ENCODE measurements around the gene LSAMP. TPM values are rescaled to one million over a fixed set of nuclear protein-coding genes. Genes with fewer than 3 reads are reported as not detected.
"Not testable (repeated sequence)": the region's sequence is repeated elsewhere in the genome, so short reads cannot be mapped to it uniquely, and the experiment has no call there.

LSAMP gene
- total RNA-seq, 2 donors from 2014 or later, result 1.6 to 4.7 TPM

GRCh38 chr3:115853104-115853503 lies 592.2 kb downstream of the LSAMP start:
- ATAC-seq, result no peak
- intact Hi-C loops (cut with DNase I), result no loop called here
- no peak for DNase-seq

DNA sequence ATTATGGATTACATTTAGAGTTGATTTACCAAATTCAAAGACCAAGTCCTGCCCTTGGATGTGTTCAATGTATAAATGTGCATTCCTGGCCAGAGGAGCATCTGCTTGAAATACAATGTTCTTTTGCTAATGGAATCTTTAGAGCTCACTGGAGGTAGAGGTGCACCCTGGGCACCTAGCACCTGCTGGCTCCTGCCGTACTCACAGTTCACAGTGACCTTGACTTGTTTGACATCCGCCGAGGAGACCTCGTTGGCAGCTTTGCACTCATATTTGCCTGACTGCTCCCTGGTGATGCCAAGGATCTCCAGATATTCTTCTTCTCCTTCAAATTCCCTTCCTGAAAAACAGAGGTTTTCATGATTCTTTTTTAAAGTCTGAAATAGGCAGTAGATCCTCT lies 593.0 kb downstream of the LSAMP start:
- DNase-seq (no peak), ATAC-seq (no peak)
- intact Hi-C loops (cut with DNase I), result no loop called here

GRCh38 chr3:115851571-115851970 lies 593.7 kb downstream of the LSAMP start:
- intact Hi-C loops (cut with DNase I), result no loop called here

GRCh38 chr3:115848641-115849040 lies 596.6 kb downstream of the LSAMP start:
- intact Hi-C loops (cut with DNase I), result no loop called here
- ATAC-seq, result no peak
- no peak for DNase-seq

More at GRCh38 chr3:115851571-115851970, 593.7 kb downstream of the LSAMP start:
- no peak for ATAC-seq
- DNase-seq, result no peak

DNA sequence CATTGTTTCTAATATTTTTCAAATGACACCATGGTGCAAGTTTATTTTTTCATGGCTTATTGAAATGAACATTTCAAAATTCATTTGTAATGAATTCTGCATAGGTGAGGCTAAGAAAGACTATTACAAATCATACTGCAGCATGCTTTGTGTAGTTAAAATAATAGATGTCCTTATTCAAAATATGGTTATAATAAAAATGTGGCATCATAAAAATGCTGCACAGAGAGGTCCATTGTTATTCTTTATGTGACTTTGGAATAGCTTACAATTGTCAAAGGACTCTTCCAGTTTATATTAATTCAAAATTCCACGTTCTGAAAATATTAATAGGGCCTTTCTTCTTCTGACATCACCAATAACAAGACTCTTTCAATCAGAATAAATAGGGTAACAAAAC lies 599.3 kb downstream of the LSAMP start:
- intact Hi-C loops (cut with DNase I), result no loop called here
- ATAC-seq (no peak), DNase-seq (no peak)

DNA sequence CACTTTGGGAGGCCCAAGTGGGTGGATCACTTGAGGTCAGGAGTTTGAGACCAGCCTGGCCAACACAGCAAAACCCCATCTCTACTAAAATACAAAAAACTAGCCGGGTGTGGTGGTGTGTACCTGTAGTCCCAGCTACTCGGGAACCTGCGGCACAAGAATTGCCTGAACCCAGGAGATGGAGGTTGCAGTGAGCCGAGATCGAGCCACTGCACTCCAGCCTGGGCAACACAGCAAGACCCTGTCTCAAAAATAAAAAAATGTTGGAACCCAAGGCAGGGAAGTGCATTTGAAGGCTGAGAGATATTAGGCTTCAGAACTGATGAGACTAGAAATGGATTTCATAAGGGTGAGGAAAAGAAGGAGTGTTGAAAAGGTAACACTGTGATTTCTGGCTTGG lies 600.6 kb downstream of the LSAMP start:
- intact Hi-C loops (cut with DNase I); DNase-seq; ATAC-seq: not testable (repeated sequence)

DNA sequence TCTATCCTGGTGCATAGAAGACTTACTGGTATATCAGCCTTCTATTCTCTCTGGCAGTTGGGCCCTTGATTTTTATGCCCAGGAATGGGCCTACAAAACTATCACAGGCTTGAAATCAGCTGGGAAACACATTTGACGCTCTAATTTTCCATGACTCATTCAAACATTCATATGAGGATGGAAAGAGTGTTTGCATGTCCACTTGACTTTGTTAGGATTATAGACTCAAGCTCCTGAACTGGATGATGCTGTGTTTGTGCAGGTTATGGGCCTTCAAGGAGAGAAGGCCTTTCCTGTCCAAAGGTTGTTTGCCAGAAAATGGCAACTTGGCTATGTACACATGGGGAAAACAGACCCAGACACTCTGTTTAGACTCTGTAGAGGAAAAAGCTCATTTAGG lies 602.1 kb downstream of the LSAMP start:
- intact Hi-C loops (cut with DNase I), result no loop called here
- ATAC-seq (no peak), DNase-seq (no peak)

DNA sequence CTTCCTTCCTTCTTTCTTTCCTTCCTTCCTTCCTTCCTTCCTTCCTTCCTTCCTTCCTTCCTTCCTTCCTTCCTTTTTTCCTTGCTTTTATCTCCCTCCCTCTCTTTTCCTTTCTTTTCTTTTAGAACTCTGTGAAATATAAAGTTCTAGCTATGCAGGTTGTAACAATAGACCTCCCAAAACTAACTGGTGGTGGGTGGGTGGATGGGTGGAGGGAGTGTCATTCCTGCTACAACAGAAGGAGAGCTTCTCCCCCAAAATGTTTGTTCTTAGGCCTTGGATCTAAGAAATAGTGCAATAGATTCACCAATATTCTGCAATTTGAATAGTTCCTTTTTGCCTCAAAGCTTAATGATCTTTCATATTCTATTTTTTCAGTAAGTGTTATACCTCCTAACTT lies 606.0 kb downstream of the LSAMP start:
- intact Hi-C loops (cut with DNase I), result no loop called here
- DNase-seq (no peak), ATAC-seq (no peak)

GRCh38 chr3:115838786-115839185 lies 606.5 kb downstream of the LSAMP start:
- intact Hi-C loops (cut with DNase I), result no loop called here
- ATAC-seq, result no peak

GRCh38 chr3:115836944-115837343 lies 608.3 kb downstream of the LSAMP start:
- DNase-seq, result no peak
- ATAC-seq, result no peak
- intact Hi-C loops (cut with DNase I), result no loop called here

More at GRCh38 chr3:115838786-115839185, 606.5 kb downstream of the LSAMP start:
- DNase-seq, result no peak

DNA sequence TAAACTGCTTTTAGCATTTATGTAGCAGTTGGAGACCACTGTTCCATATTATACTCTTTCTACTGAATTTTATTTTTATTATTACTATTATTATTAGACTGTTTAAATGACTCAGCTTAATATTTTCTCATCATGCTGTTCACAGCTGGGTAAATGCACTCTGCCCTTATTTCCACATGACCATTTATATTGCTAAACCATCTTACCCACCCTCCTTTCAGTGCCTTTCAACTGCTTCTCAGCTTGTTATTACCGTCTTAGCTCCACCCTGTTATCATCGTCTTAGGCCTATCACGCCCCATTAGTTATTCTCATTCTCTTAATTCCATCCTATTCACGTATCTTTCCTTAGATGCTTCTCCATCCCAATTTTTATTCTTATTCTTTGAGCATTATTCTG lies 609.3 kb downstream of the LSAMP start:
- ATAC-seq (peak in 1 of 2 donors; percentile 56), DNase-seq (no peak)
- intact Hi-C loops (cut with DNase I), result no loop called here

DNA sequence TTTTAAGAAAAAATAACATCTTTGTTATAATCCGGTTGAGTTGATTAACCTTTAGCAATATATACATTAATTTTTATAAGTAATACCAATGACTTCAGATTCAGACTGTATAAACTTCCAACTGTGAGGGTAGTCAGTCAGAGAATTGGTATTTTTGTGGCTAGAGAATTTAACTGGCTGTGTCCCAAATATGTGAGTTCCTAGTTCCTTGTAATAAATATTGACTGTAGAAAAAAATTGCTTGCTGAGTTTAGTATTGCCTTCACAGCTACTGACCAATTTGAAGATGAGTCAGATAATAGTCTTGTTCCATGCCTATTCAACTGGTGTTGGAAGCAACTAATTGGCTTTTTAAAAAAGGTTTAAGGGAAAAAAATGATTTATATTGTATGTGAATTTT lies 611.2 kb downstream of the LSAMP start:
- no peak for ATAC-seq
- intact Hi-C loops (cut with DNase I), result no loop called here
- no peak for DNase-seq

DNA sequence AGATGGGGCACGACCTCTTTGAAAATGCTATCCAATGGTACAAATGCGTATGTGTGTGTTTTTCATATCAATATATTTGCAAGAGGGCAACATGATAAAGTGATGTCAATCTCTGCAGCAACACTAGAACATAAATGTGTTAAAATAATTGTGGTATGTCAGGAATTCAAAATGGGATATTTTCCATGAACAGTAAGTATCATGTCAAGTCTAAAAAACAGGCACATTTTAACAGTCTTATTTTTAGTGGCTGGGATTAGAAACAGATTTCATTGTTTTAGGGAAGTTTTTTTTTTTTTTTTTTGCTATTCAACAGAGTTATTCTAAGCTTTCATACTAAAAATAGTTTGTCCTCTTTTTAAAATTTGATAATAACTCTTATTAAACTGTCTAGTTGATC lies 612.2 kb downstream of the LSAMP start:
- intact Hi-C loops (cut with DNase I), result no loop called here
- ATAC-seq (no peak), DNase-seq (no peak)

DNA sequence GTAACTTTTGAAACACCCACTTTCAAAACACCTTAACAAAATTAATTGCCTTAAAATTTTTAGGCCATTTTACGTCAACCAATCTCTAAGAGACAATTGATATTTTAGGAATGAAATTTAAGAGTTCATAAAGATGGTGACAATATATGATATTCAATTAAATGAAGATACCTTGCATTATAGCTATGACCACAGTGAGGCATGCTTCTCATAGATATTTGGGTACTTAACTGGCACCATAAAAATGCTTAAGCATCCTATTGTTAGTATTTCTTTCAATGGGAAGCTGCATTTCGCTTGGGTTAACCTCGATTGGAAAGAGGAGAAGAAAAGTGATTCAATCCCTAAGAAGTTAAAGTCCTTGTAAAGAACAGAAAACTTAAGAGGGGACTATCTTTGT lies 613.0 kb downstream of the LSAMP start:
- intact Hi-C loops (cut with DNase I), result no loop called here
- ATAC-seq, result no peak
- no peak for DNase-seq

- intact Hi-C loops (cut with DNase I), result no loop called here
- DNase-seq, result no peak
- ATAC-seq, result no peak
These were observed 613.4 kb downstream of the LSAMP start for GRCh38 chr3:115831864-115832263.

DNA sequence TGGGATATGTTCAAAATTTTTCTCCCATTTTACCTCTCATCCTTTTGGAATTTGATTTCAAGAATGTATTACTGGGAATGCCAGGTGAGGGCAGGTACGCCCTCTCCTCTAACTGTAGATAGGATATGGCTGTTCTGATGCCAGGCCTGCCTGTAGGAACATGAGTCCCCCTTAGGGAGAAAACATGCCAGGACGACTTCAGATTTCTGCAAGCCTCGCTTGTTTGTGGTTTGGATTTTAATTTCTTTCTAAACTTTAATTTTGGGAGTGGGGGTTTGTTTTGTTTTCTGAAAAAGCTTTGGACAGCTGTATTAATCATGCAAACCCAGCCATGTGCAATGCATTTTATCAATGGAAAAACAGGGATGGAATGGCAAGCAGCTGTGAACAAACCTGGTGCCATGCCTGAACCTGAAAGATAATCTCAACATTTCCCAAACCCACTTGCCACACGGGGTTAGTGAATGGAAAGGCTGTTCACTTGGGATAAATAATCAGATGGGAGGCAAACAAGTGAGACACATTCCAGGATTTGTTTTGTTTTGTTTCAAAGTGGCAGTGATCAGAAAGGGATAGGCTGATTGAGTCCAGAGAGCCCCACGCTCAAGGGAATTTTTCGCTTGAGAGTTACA lies 614.4 kb downstream of the LSAMP start:
- DNase-seq (no peak), ATAC-seq (no peak)
- intact Hi-C loops (cut with DNase I), result no loop called here

DNA sequence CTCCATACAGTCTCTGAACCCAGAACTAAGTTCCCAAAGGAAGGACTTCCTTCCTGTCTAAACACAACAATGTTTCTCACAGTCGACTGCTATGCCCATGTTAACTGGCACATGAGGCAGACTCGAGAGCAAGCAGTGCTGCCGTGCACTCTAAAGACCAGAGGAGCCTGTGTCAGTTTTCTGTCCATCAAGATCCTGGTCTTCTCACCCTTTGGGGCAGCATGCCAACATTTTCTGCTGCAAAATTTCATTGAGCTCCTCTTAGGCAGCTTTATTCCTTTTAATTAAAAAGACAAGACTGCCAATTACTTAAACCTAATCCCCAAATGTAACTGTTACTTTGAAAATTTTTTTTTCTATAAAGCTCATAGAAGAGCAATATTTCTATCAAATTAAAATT lies 616.9 kb downstream of the LSAMP start:
- intact Hi-C loops (cut with DNase I), result no loop called here
- no peak for DNase-seq
- peak in 1 of 2 donors; percentile 31 for ATAC-seq

- no peak for ATAC-seq
- DNase-seq, result no peak
- intact Hi-C loops (cut with DNase I), result no loop called here
These were observed 617.8 kb downstream of the LSAMP start for GRCh38 chr3:115827495-115827894.

GRCh38 chr3:115825046-115825445 lies 620.2 kb downstream of the LSAMP start:
- intact Hi-C loops (cut with DNase I), result no loop called here
- DNase-seq (no peak), ATAC-seq (peak in 1 of 2 donors; percentile 76)

- intact Hi-C loops (cut with DNase I), result no loop called here
- DNase-seq, result no peak
- ATAC-seq, result no peak
These were observed 622.2 kb downstream of the LSAMP start for GRCh38 chr3:115823083-115823482.

DNA sequence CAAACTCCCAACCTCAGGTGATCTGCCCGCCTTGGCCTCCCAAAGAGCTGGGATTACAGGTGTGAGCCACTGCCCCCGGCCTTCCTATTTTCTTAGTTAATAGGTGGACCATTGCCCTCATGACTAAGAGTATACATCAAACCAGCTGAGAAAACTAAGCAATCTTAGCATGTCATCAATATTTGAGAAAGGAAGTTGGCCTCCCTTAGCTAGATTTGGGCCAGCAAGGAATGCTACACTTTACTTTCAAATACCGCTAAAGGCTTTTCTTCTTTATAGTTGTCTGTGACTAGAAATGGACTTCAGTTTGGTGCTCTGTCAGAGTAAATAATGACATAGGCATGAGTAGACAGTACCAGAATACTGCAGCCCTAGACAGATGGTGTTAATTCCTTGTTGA lies 622.7 kb downstream of the LSAMP start:
- intact Hi-C loops (cut with DNase I), result no loop called here
- ATAC-seq (no peak), DNase-seq (no peak)
